HG03460 (cell line): ENCODE results near the gene PPP6R3.

Source experiments
- ATAC-seq: cut with Tn5 transposase; IDR thresholded peaks from one replicate; pipeline ENCODE4 v1.9.1; 2021; ENCODE audit not compliant: unreplicated experiment

PPP6R3 gene

GRCh38 chr11:68481579-68482240, 21.2 kb downstream of the PPP6R3 start:
- ATAC-seq: no peak

- no peak for ATAC-seq
Observed at GRCh38 chr11:68488623-68489022, 28.1 kb downstream of the PPP6R3 start.

- no peak for ATAC-seq
Observed at GRCh38 chr11:68495220-68495729, 34.7 kb downstream of the PPP6R3 start.

- no peak for ATAC-seq
Observed at GRCh38 chr11:68495872-68496271, 35.3 kb downstream of the PPP6R3 start.

- no peak for ATAC-seq
Observed at GRCh38 chr11:68497761-68498160, 37.2 kb downstream of the PPP6R3 start.

- ATAC-seq: no peak
Observed at GRCh38 chr11:68498321-68498720, 37.8 kb downstream of the PPP6R3 start.

- ATAC-seq: no peak
Observed at GRCh38 chr11:68498903-68499883, 38.6 kb downstream of the PPP6R3 start.

GRCh38 chr11:68500206-68500605, 39.7 kb downstream of the PPP6R3 start:
- no peak for ATAC-seq

- ATAC-seq: no peak
Observed at GRCh38 chr11:68501813-68502212, 41.3 kb downstream of the PPP6R3 start.

- ATAC-seq: no peak
Observed at GRCh38 chr11:68503251-68503687, 42.7 kb downstream of the PPP6R3 start.

- ATAC-seq: no peak
Observed at GRCh38 chr11:68503792-68504191, 43.2 kb downstream of the PPP6R3 start.

- ATAC-seq: no peak
Observed at GRCh38 chr11:68504432-68505066, 44.0 kb downstream of the PPP6R3 start.

GRCh38 chr11:68505596-68505995, 45.0 kb downstream of the PPP6R3 start:
- no peak for ATAC-seq

- ATAC-seq: no peak
Observed at GRCh38 chr11:68506908-68507307, 46.4 kb downstream of the PPP6R3 start.

- no peak for ATAC-seq
Observed at GRCh38 chr11:68508425-68508824, 47.9 kb downstream of the PPP6R3 start.

- ATAC-seq: no peak
Observed at GRCh38 chr11:68509066-68509465, 48.5 kb downstream of the PPP6R3 start.

GRCh38 chr11:68513930-68514487, 53.5 kb downstream of the PPP6R3 start:
- no peak for ATAC-seq

GRCh38 chr11:68517121-68517741, 56.7 kb downstream of the PPP6R3 start:
- ATAC-seq: no peak

- no peak for ATAC-seq
Observed at GRCh38 chr11:68518191-68518590, 57.6 kb downstream of the PPP6R3 start.

GRCh38 chr11:68521969-68522652, 61.6 kb downstream of the PPP6R3 start:
- ATAC-seq: no peak
